GM21619 (cell line): ENCODE measurements around the gene SMIM10.
"Not testable (repeated sequence)": the region's sequence is repeated elsewhere in the genome, so short reads cannot be mapped to it uniquely, and the experiment has no call there.

ENCODE experiments used
- ATAC-seq: cut with Tn5 transposase; IDR thresholded peaks from one replicate; pipeline ENCODE4 v1.9.1; 2021; ENCODE audit not compliant: unreplicated experiment

The SMIM10 gene

GRCh38 chrX:135010921-135011320 is 20.1 kb downstream of the SMIM10 start:
- ATAC-seq, result no peak

- ATAC-seq, result no peak
Measured at GRCh38 chrX:135015523-135016245, 24.9 kb downstream of the SMIM10 start.

GRCh38 chrX:135019890-135020289 is 29.1 kb downstream of the SMIM10 start:
- ATAC-seq, result not testable (repeated sequence)

- not testable (repeated sequence) for ATAC-seq
Measured at GRCh38 chrX:135023791-135024190, 33.0 kb downstream of the SMIM10 start.

- no peak for ATAC-seq
Measured at GRCh38 chrX:135024526-135024925, 33.7 kb downstream of the SMIM10 start.

- not testable (repeated sequence) for ATAC-seq
Measured at GRCh38 chrX:135030207-135030963, 39.6 kb downstream of the SMIM10 start.

GRCh38 chrX:135041149-135042123 is 50.6 kb downstream of the SMIM10 start:
- ATAC-seq, result not testable (repeated sequence)
